HepG2 (cell line): ENCODE measurements around the gene CELF4. TPM values are rescaled to one million over a fixed set of nuclear protein-coding genes. Genes with fewer than 3 reads are reported as not detected.

Experiments used
- ATAC-seq: fragments of 200-7000 bp; cut with Tn5 transposase; 3 replicates; pipeline ENCODE4 v1.9.1; 2020; ENCODE audit warnings: mild to moderate bottlenecking, moderate library complexity
- BruUV-seq: library from RNA; stranded (reverse); fragments of 400-500 nt; replicated peaks from 2 replicates; lab custom pipeline; 2021; lab: Mats Ljungman, UMichigan
- CTCF ChIA-PET: fragments of 300-600 bp; formaldehyde crosslinking; extraction: SDS; loops from one replicate; lab custom pipeline; 2021; ENCODE audit warnings: low total read pairs, inconsistent platforms, low intra/inter-chr PET ratio; lab: Yijun Ruan, JAX
- POLR2A ChIA-PET: fragments of 350-600 bp; sonication (Branson Sonifier 250); formaldehyde crosslinking; loops from one replicate; lab custom pipeline; 2020; ENCODE audit warnings: antibody characterized with exemption, inconsistent platforms; lab: Yijun Ruan, JAX
- DNase-seq: peaks from one replicate; pipeline ENCODE4 v3.0.0-alpha.2; 2015; ENCODE audit warnings: low spot score
- FAIRE-seq: peaks from 3 replicates; lab custom pipeline; 2011; peaks lifted over from hg19 to GRCh38; lab: Jason Lieb, UNC
- H2AFZ ChIP-seq: one replicate; pipeline ENCODE4 v1.6.1; 2011; ENCODE audit warnings: low read length, inconsistent platforms
- H3K27ac ChIP-seq: fragments of 300-600 bp; 3 replicates; pipeline ENCODE4 v1.8.0; 2011; ENCODE audit warnings: mixed run types, mild to moderate bottlenecking, mixed read lengths, low read length, inconsistent platforms; ENCODE audit not compliant: insufficient read depth; ENCODE audit errors: extremely low read length
- H3K27me3 ChIP-seq, 2 experiments: fragments of 200-600 bp in 1 of 2; 2 replicates in 1 of 2; 3 replicates in 1 of 2; pipeline versions ENCODE4 v1.6.0 to v1.8.0; 2011; ENCODE audit warnings: low read length in 2 of 2, mild to moderate bottlenecking in 2 of 2, moderate library complexity in 2 of 2, inconsistent platforms in 1 of 2; ENCODE audit not compliant: insufficient read depth in 2 of 2, control insufficient read depth in 1 of 2
- H3K36me3 ChIP-seq, 2 experiments: fragments of 200-600 bp in 1 of 2; replicated peaks in 1 of 2; 2 replicates in 1 of 2; 3 replicates in 1 of 2; pipeline versions ENCODE4 v1.5.1 to v1.8.0; 2011; ENCODE audit warnings: low read length in 2 of 2, inconsistent platforms in 1 of 2; ENCODE audit not compliant: insufficient read depth in 2 of 2, control insufficient read depth in 1 of 2
- H3K4me1 ChIP-seq: 2 replicates; pipeline ENCODE4 v1.5.1; 2012; ENCODE audit warnings: low read length, inconsistent platforms; ENCODE audit not compliant: insufficient read depth
- H3K4me2 ChIP-seq: 2 replicates; pipeline ENCODE4 v1.6.0; 2011; ENCODE audit warnings: low read depth, low read length, inconsistent platforms
- H3K4me3 ChIP-seq, 3 experiments: fragments of 200-600 bp in 1 of 3; sonication (generic), shearing (Covaris generic) in 1 of 3; replicated peaks in 1 of 3; 2 replicates each; pipeline ENCODE4 v1.5.1; 2011 to 2016; ENCODE audit warnings: low read length in 3 of 3, inconsistent platforms in 2 of 3, low read depth in 2 of 3, mild to moderate bottlenecking in 2 of 3, control low read depth in 1 of 3, mixed read lengths in 1 of 3; ENCODE audit not compliant: insufficient read depth in 1 of 3
- H3K79me2 ChIP-seq: one replicate; pipeline ENCODE4 v1.6.1; 2011; ENCODE audit warnings: low read length, inconsistent platforms; ENCODE audit not compliant: insufficient read depth
- H3K9ac ChIP-seq: 2 replicates; pipeline ENCODE4 v1.6.0; 2011; ENCODE audit warnings: mild to moderate bottlenecking, low read depth, low read length, inconsistent platforms; ENCODE audit not compliant: insufficient read depth
- H3K9me3 ChIP-seq: 2 replicates; pipeline ENCODE4 v1.5.1; 2012; ENCODE audit warnings: mild to moderate bottlenecking, low read length
- H4K20me1 ChIP-seq: 2 replicates; pipeline ENCODE4 v1.6.0; 2011; ENCODE audit warnings: inconsistent platforms, mild to moderate bottlenecking, low read length, moderate library complexity; ENCODE audit not compliant: insufficient read depth
- HNRNPK ChIP-seq: fragments of 200-400 bp; formaldehyde crosslinking; IDR thresholded peaks from 2 replicates; pipeline ENCODE4 v1.6.1; 2018; ENCODE audit warnings: low read length, low read depth, moderate library complexity, mild to moderate bottlenecking; ENCODE audit not compliant: poor library complexity, severe bottlenecking
- IKZF4 ChIP-seq: sonication (generic); formaldehyde crosslinking; IDR thresholded peaks from 2 replicates; pipeline ENCODE4 v1.5.1; 2020; ENCODE audit warnings: borderline replicate concordance, mild to moderate bottlenecking, low read depth, missing genetic modification reagents; ENCODE audit errors: not compliant biosample characterization
- MAZ ChIP-seq, 2 experiments: sonication (generic) in 1 of 2; formaldehyde crosslinking in 1 of 2; IDR thresholded peaks; 2 replicates each; pipeline versions ENCODE4 v1.5.0 to v1.6.1; 2012 to 2020; ENCODE audit warnings: low read depth in 2 of 2, mild to moderate bottlenecking in 2 of 2, borderline replicate concordance in 1 of 2, improper control_type of control experiment in 1 of 2, low read length in 1 of 2, missing genetic modification reagents in 1 of 2, moderate library complexity in 1 of 2
- NFIB ChIP-seq: sonication (generic); formaldehyde crosslinking; IDR thresholded peaks from 2 replicates; pipeline ENCODE4 v1.9.0; 2021; ENCODE audit warnings: missing genetic modification reagents, mild to moderate bottlenecking, borderline replicate concordance
- NFYC ChIP-seq: IDR thresholded peaks from 2 replicates; pipeline ENCODE4 v1.6.1; 2016; ENCODE audit warnings: missing genetic modification reagents, missing compliant biosample characterization
- SMARCC2 ChIP-seq: fragments of 450-650 bp; IDR thresholded peaks from 2 replicates; pipeline ENCODE4 v1.6.1; 2017; ENCODE audit warnings: antibody characterized with exemption, mild to moderate bottlenecking
- SRF ChIP-seq: IDR thresholded peaks from 2 replicates; pipeline ENCODE4 v1.6.1; 2011; ENCODE audit warnings: mild to moderate bottlenecking, low read depth, low read length, moderate library complexity
- TBX2 ChIP-seq: sonication (generic); formaldehyde crosslinking; IDR thresholded peaks from 2 replicates; pipeline ENCODE4 v1.5.0; 2020; ENCODE audit warnings: missing genetic modification reagents, mild to moderate bottlenecking, borderline replicate concordance
- ZNF441 ChIP-seq: sonication (generic); formaldehyde crosslinking; IDR thresholded peaks from 2 replicates; pipeline ENCODE4 v1.7.0; 2021; ENCODE audit warnings: missing genetic modification reagents, borderline replicate concordance
- ZSCAN31 ChIP-seq: sonication (generic); formaldehyde crosslinking; IDR thresholded peaks from 2 replicates; pipeline ENCODE4 v1.5.0; 2020; ENCODE audit warnings: low read depth, mild to moderate bottlenecking, missing genetic modification reagents
- WGBS: methylation state at CpG from one replicate; pipeline ENCODE4 v1.1.6; 2017; ENCODE audit warnings: low lambda C conversion rate; 5-methylcytosine and 5-hydroxymethylcytosine counted together
- in situ Hi-C: cut with HindIII; loops from 2 replicates; pipeline ENCODE4 v1.10.0; 2017; ENCODE audit warnings: low pct_unique_long_range_greater_than_20kb; ENCODE audit not compliant: extremely low pct_ligation_motif_present
- intact Hi-C: fragments of 100-400 bp; cut with micrococcal nuclease; formaldehyde crosslinking; loops from one replicate; pipeline ENCODE4 v1.10.0; 2022; ENCODE audit not compliant: unreplicated experiment
- polyA plus RNA-seq, 8 experiments: library from polyadenylated mRNA; depleted of rRNA in 3 of 8; stranded (reverse) in 7 of 8; unstranded in 1 of 8; fragments of >200 nt; fragmentation: Illumina TruSeq in 4 of 8; extraction: Trizol in 4 of 8; gene quantifications; 2 replicates each; pipeline versions ENCODE4 v1.2.1 to v1.2.3, GENCODE V29; 2011 to 2016; ENCODE audit warnings: low read depth in 4 of 8, missing spikeins in 1 of 8, mixed read lengths in 1 of 8; ENCODE audit not compliant: insufficient read depth in 1 of 8
- total RNA-seq, 5 experiments: library from RNA; depleted of rRNA; stranded (reverse); fragments of >200 nt; fragmentation: Illumina TruSeq; extraction: Trizol; gene quantifications; 2 replicates each; pipeline ENCODE4 v1.2.3, GENCODE V29; 2016; ENCODE audit warnings: low read depth in 1 of 5
- TF ChIP-seq, protein P1 (sequence below): sonication (generic); formaldehyde crosslinking; IDR thresholded peaks from 2 replicates; pipeline ENCODE4 v1.5.0; 2020; ENCODE audit warnings: missing genetic modification reagents
- TF ChIP-seq, protein P2 (sequence below): sonication (generic); formaldehyde crosslinking; IDR thresholded peaks from 2 replicates; pipeline ENCODE4 v1.4.0; 2020; ENCODE audit warnings: low read depth, missing genetic modification reagents
- TF ChIP-seq, protein P3 (sequence below): sonication (generic); formaldehyde crosslinking; IDR thresholded peaks from 2 replicates; pipeline ENCODE4 v1.5.0; 2020; ENCODE audit warnings: missing genetic modification reagents
- TF ChIP-seq, protein P4 (sequence below): sonication (generic); formaldehyde crosslinking; IDR thresholded peaks from 2 replicates; pipeline ENCODE4; 2020; ENCODE audit warnings: missing genetic modification reagents, mild to moderate bottlenecking, borderline replicate concordance

CELF4 gene
- total and polyA plus RNA-seq, 2 of the 13 experiments (the other 11 are each of a cell fraction or from before 2014, with no cell fraction given): not detected

DNA sequence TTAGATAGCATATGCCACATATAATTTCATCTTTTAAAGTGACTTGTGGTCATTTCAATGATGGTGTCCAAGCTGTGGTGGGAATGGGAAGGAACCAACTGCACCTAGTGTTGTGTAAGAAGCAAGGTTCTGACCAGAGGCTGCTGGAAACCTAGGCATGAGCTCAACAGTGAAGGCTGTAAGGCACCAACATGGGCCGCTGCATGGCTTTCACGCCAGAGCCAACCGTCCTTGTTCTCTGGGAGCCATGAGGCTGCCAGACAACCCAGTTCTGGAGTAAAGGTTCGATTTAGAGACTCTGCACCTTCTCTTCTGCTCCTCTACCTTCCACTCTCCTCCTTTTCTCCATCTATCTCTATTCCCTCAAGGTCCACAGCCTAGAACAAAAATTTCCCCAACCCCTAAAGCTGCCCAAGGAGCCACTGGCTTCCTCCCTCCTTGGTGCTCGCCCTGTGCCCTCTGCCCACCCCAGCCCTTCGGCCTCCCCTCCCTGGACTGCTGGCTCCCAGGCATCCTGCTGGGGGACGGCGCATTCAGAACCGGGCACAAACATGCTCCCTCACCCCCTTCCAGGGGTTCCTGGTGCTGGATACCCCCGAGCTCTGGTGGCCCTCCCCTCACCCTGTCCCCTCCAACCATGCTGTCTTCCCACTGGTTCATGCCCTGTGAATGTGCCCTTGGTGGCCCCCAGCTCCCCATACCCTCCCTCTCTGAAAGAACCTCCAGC lies 305.1 kb downstream of the CELF4 start:
- Histone ChIP-seq H3K79me2 (no peaks in the 10 kb centered on the region), H3K36me3 (no peaks in the 10 kb centered on the region), H2AFZ (no peak overlapping the region), H3K4me1 (no peaks in the 10 kb centered on the region), H3K27ac (no peak overlapping the region), H3K4me2 (no peak overlapping the region), H4K20me1 (no peaks in the 10 kb centered on the region), H3K9me3 (no peaks in the 10 kb centered on the region), H3K4me3 (no peak overlapping the region), H3K9ac (no peak overlapping the region), H3K27me3 (peaks cover 1 to 40% of the 10 kb centered on the region in 2 experiments; a peak in 4 of 5 replicates)
- DNase-seq (no peak), ATAC-seq (no peak), FAIRE-seq (no peak)
- intact Hi-C loops: no loop called here
- TF ChIP-seq ZSCAN31 (CRISPR knock-in tag) (no peak), TBX2 (CRISPR knock-in tag) (no peak), MAZ (IDR thresholded peaks at IDR 0.05; ENCODE audit: borderline replicate concordance, low read depth, low read length) (no peak), MAZ (CRISPR knock-in tag; IDR thresholded peaks at IDR 0.05; ENCODE audit: low read depth) (no peak), HNRNPK (no peak), SMARCC2 (no peak), IKZF4 (no peak), NFIB (CRISPR knock-in tag) (no peak), ZNF441 (no peak), SRF (no peak), NFYC (CRISPR knock-in tag) (no peak)
- TF ChIP-seq, protein P1, sequence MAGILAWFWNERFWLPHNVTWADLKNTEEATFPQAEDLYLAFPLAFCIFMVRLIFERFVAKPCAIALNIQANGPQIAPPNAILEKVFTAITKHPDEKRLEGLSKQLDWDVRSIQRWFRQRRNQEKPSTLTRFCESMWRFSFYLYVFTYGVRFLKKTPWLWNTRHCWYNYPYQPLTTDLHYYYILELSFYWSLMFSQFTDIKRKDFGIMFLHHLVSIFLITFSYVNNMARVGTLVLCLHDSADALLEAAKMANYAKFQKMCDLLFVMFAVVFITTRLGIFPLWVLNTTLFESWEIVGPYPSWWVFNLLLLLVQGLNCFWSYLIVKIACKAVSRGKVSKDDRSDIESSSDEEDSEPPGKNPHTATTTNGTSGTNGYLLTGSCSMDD (CRISPR knock-in tag): no peak
- TF ChIP-seq, protein P2, sequence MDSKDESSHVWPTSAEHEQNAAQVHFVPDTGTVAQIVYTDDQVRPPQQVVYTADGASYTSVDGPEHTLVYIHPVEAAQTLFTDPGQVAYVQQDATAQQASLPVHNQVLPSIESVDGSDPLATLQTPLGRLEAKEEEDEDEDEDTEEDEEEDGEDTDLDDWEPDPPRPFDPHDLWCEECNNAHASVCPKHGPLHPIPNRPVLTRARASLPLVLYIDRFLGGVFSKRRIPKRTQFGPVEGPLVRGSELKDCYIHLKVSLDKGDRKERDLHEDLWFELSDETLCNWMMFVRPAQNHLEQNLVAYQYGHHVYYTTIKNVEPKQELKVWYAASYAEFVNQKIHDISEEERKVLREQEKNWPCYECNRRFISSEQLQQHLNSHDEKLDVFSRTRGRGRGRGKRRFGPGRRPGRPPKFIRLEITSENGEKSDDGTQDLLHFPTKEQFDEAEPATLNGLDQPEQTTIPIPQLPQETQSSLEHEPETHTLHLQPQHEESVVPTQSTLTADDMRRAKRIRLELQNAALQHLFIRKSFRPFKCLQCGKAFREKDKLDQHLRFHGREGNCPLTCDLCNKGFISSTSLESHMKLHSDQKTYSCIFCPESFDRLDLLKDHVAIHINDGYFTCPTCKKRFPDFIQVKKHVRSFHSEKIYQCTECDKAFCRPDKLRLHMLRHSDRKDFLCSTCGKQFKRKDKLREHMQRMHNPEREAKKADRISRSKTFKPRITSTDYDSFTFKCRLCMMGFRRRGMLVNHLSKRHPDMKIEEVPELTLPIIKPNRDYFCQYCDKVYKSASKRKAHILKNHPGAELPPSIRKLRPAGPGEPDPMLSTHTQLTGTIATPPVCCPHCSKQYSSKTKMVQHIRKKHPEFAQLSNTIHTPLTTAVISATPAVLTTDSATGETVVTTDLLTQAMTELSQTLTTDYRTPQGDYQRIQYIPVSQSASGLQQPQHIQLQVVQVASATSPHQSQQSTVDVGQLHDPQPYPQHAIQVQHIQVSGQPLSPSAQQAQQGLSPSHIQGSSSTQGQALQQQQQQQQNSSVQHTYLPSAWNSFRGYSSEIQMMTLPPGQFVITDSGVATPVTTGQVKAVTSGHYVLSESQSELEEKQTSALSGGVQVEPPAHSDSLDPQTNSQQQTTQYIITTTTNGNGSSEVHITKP (CRISPR knock-in tag): no peak
- TF ChIP-seq, protein P3, sequence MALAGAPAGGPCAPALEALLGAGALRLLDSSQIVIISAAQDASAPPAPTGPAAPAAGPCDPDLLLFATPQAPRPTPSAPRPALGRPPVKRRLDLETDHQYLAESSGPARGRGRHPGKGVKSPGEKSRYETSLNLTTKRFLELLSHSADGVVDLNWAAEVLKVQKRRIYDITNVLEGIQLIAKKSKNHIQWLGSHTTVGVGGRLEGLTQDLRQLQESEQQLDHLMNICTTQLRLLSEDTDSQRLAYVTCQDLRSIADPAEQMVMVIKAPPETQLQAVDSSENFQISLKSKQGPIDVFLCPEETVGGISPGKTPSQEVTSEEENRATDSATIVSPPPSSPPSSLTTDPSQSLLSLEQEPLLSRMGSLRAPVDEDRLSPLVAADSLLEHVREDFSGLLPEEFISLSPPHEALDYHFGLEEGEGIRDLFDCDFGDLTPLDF: no peak
- TF ChIP-seq, protein P4, sequence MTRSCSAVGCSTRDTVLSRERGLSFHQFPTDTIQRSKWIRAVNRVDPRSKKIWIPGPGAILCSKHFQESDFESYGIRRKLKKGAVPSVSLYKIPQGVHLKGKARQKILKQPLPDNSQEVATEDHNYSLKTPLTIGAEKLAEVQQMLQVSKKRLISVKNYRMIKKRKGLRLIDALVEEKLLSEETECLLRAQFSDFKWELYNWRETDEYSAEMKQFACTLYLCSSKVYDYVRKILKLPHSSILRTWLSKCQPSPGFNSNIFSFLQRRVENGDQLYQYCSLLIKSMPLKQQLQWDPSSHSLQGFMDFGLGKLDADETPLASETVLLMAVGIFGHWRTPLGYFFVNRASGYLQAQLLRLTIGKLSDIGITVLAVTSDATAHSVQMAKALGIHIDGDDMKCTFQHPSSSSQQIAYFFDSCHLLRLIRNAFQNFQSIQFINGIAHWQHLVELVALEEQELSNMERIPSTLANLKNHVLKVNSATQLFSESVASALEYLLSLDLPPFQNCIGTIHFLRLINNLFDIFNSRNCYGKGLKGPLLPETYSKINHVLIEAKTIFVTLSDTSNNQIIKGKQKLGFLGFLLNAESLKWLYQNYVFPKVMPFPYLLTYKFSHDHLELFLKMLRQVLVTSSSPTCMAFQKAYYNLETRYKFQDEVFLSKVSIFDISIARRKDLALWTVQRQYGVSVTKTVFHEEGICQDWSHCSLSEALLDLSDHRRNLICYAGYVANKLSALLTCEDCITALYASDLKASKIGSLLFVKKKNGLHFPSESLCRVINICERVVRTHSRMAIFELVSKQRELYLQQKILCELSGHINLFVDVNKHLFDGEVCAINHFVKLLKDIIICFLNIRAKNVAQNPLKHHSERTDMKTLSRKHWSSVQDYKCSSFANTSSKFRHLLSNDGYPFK (CRISPR knock-in tag): no peak
- WGBS: 25% methylated on average over 10 of the region's 10 CpGs
- CTCF ChIA-PET: no interaction called here
- BruUV-seq: no TSS peak
- in situ Hi-C loops: no loop called here
- POLR2A ChIA-PET: no interaction called here
